HCT116 (cell line): Measurements from ENCODE around the gene CNR2. TPM values are rescaled to one million over a fixed set of nuclear protein-coding genes. Genes with fewer than 3 reads are reported as not detected.

ENCODE experiments used
- ATAC-seq: fragments of 200-7000 bp; cut with Tn5 transposase; 2 replicates; pipeline ENCODE4 v1.9.1; 2020; ENCODE audit warnings: mild to moderate bottlenecking, moderate library complexity
- BruUV-seq: library from RNA; stranded (reverse); fragments of 400-500 nt; replicated peaks from 2 replicates; lab custom pipeline; 2021; lab: Mats Ljungman, UMichigan
- CTCF ChIA-PET: fragments of 300-600 bp; sonication (Branson Sonifier 250); formaldehyde crosslinking; loops from one replicate; lab custom pipeline; 2021; ENCODE audit warnings: antibody characterized with exemption; lab: Charles Lee
- POLR2A ChIA-PET: fragments of 300-600, 350-600 bp; sonication (Branson Sonifier 250); formaldehyde crosslinking; loops from one replicate; lab custom pipeline; 2021; ENCODE audit warnings: antibody characterized with exemption; lab: Charles Lee
- RAD21 ChIA-PET, 2 experiments: fragments of 300-600 bp; sonication (Branson Sonifier 250); formaldehyde crosslinking; loops; one replicate each; lab custom pipeline; 2023; ENCODE audit warnings: low total read pairs in 2 of 2; ENCODE audit not compliant: uncharacterized antibody in 2 of 2, unreplicated experiment in 2 of 2, low non-redundant PET in 1 of 2; lab: Charles Lee
- DNase-seq: peaks from one replicate; pipeline ENCODE4 v3.0.0-alpha.2; 2010; ENCODE audit warnings: low read depth, low spot score
- H2AFZ ChIP-seq: fragments of 200-600 bp; shearing (Covaris generic), sonication (generic); 2 replicates; pipeline ENCODE4 v1.6.1; 2017; ENCODE audit warnings: low read depth, mixed run types, mixed read lengths, antibody characterized with exemption, low read length; ENCODE audit not compliant: poor library complexity, severe bottlenecking
- H3K27ac ChIP-seq: 2 replicates; pipeline ENCODE4 v1.5.1; 2012; ENCODE audit warnings: low read depth, low read length
- H3K27me3 ChIP-seq: fragments of 200-600 bp; sonication (generic); 2 replicates; pipeline ENCODE4 v1.6.1; 2016; ENCODE audit warnings: mixed run types, low read length, mixed read lengths; ENCODE audit not compliant: insufficient read depth
- H3K36me3 ChIP-seq, 2 experiments: fragments of 200-500 bp in 1 of 2; fragments of 200-600 bp in 1 of 2; sonication (Bioruptor generic) in 1 of 2; sonication (generic) in 1 of 2; 2 replicates each; pipeline versions ENCODE4 v1.5.1 to v1.6.1; 2014 to 2016; ENCODE audit warnings: low read length in 2 of 2, inconsistent platforms in 1 of 2, mixed read lengths in 1 of 2, mixed run types in 1 of 2; ENCODE audit not compliant: insufficient read depth in 2 of 2, control insufficient read depth in 1 of 2
- H3K4me1 ChIP-seq, 2 experiments: fragments of 200-600 bp in 1 of 2; sonication (generic) in 1 of 2; 2 replicates each; pipeline versions ENCODE4 v1.5.1 to v1.6.1; 2012 to 2017; ENCODE audit warnings: low read length in 2 of 2, inconsistent platforms in 1 of 2, mild to moderate bottlenecking in 1 of 2, mixed read lengths in 1 of 2, mixed run types in 1 of 2, moderate library complexity in 1 of 2; ENCODE audit not compliant: insufficient read depth in 2 of 2, control insufficient read depth in 1 of 2
- H3K4me2 ChIP-seq: fragments of 200-600 bp; sonication (generic); 2 replicates; pipeline ENCODE4 v1.6.1; 2017; ENCODE audit warnings: mixed run types, low read length, mixed read lengths
- H3K4me3 ChIP-seq, 2 experiments: fragments of 200-600 bp in 1 of 2; sonication (generic) in 1 of 2; replicated peaks in 1 of 2; 2 replicates each; pipeline ENCODE4 v1.5.1; 2011 to 2016; ENCODE audit warnings: low read length in 2 of 2, control low read depth in 1 of 2, low read depth in 1 of 2, mild to moderate bottlenecking in 1 of 2, mixed read lengths in 1 of 2, mixed run types in 1 of 2
- H3K79me2 ChIP-seq: fragments of 200-600 bp; sonication (generic); 2 replicates; pipeline ENCODE4 v1.6.1; 2017; ENCODE audit warnings: mild to moderate bottlenecking, mixed run types, low read length, moderate library complexity, mixed read lengths; ENCODE audit not compliant: insufficient read depth
- H3K9ac ChIP-seq: fragments of 200-600 bp; sonication (generic); 2 replicates; pipeline ENCODE4 v1.6.1; 2016; ENCODE audit warnings: low read length, mixed read lengths
- H3K9me2 ChIP-seq: fragments of 200-600 bp; sonication (generic), shearing (Covaris generic); 2 replicates; pipeline ENCODE4 v1.6.1; 2017; ENCODE audit warnings: mixed run types, mild to moderate bottlenecking, moderate library complexity; ENCODE audit not compliant: insufficient read depth
- H3K9me3 ChIP-seq, 2 experiments: fragments of 200-500 bp in 1 of 2; fragments of 200-600 bp in 1 of 2; sonication (Bioruptor generic) in 1 of 2; sonication (generic) in 1 of 2; 2 replicates each; pipeline ENCODE4 v1.6.1; 2014 to 2017; ENCODE audit warnings: low read length in 2 of 2, mixed read lengths in 2 of 2, inconsistent platforms in 1 of 2, low read depth in 1 of 2, mild to moderate bottlenecking in 1 of 2, mixed run types in 1 of 2, moderate library complexity in 1 of 2; ENCODE audit not compliant: control insufficient read depth in 1 of 2, insufficient read depth in 1 of 2
- H4K20me1 ChIP-seq: fragments of 200-600 bp; sonication (generic), shearing (Covaris generic); 2 replicates; pipeline ENCODE4 v1.6.1; 2017; ENCODE audit warnings: mixed run types, mild to moderate bottlenecking, moderate library complexity; ENCODE audit not compliant: insufficient read depth
- CBX3 ChIP-seq: IDR thresholded peaks from 2 replicates; pipeline ENCODE4 v1.6.1; 2012; ENCODE audit warnings: low read depth
- CEBPB ChIP-seq: IDR thresholded peaks from 2 replicates; pipeline ENCODE4 v1.6.1; 2012; ENCODE audit warnings: low read depth
- CTCF ChIP-seq, 3 experiments: fragments of 200-600 bp in 1 of 3; sonication (generic) in 1 of 3; IDR thresholded peaks in 2 of 3; conservative IDR thresholded peaks in 1 of 3; 2 replicates each; pipeline ENCODE4 v1.5.1; 2012 to 2017; ENCODE audit warnings: low read depth in 2 of 3, low read length in 2 of 3, antibody characterized with exemption in 1 of 3, borderline replicate concordance in 1 of 3, control low read depth in 1 of 3, mild to moderate bottlenecking in 1 of 3, mixed read lengths in 1 of 3, mixed run types in 1 of 3, moderate library complexity in 1 of 3; ENCODE audit not compliant: insufficient read depth in 1 of 3
- EGR1 ChIP-seq: IDR thresholded peaks from 2 replicates; pipeline ENCODE4 v1.6.1; 2012; ENCODE audit warnings: low read depth
- ELF1 ChIP-seq: IDR thresholded peaks from 2 replicates; pipeline ENCODE4 v1.6.1; 2012; ENCODE audit warnings: low read depth, borderline replicate concordance
- FOSL1 ChIP-seq: IDR thresholded peaks from 2 replicates; pipeline ENCODE4 v1.6.1; 2012; ENCODE audit warnings: low read depth
- JUND ChIP-seq: IDR thresholded peaks from 2 replicates; pipeline ENCODE4 v1.6.1; 2012
- REST ChIP-seq: IDR thresholded peaks from 2 replicates; pipeline ENCODE4 v1.6.1; 2012; ENCODE audit warnings: low read depth
- SIN3A ChIP-seq: IDR thresholded peaks from 2 replicates; pipeline ENCODE4 v1.6.1; 2012; ENCODE audit warnings: low read depth
- SP1 ChIP-seq: IDR thresholded peaks from 2 replicates; pipeline ENCODE4 v1.6.1; 2012; ENCODE audit warnings: low read depth
- SRF ChIP-seq: IDR thresholded peaks from 2 replicates; pipeline ENCODE4 v1.6.1; 2012; ENCODE audit warnings: low read depth
- TCF7L2 ChIP-seq: IDR thresholded peaks from 2 replicates; pipeline ENCODE4 v1.7.0; 2011; ENCODE audit warnings: borderline replicate concordance, inconsistent platforms; ENCODE audit not compliant: insufficient read depth, insufficient read length; ENCODE audit errors: extremely low read depth
- YY1 ChIP-seq: IDR thresholded peaks from 2 replicates; pipeline ENCODE4 v1.6.1; 2011; ENCODE audit warnings: low read length, low read depth, moderate library complexity, mild to moderate bottlenecking; ENCODE audit not compliant: insufficient replicate concordance; ENCODE audit errors: extremely low read depth
- intact Hi-C: fragments of 100-400 bp; cut with micrococcal nuclease; formaldehyde crosslinking; loops from 2 replicates; pipeline ENCODE4 v1.10.0; 2022
- total RNA-seq: library from RNA; stranded (reverse); gene quantifications from one replicate; pipeline ENCODE4 v1.2.1, GENCODE V29; 2021; ENCODE audit not compliant: unreplicated experiment

Gene CNR2
- total RNA-seq, 1 experiment from 2014 or later, result 0.05 TPM

GRCh38 chr1:23845163-23845562 is 68.0 kb downstream of the CNR2 start (continued):
- TF ChIP-seq REST (no peak), CTCF (IDR thresholded peaks at IDR 0.05 in 2 of 3, conservative IDR thresholded peaks at IDR 0.05 in 1 of 3; ENCODE audit: borderline replicate concordance in 1 of 3, insufficient read depth in 1 of 3, low read depth in 2 of 3, low read length in 2 of 3) (no peak), SP1 (no peak), SIN3A (no peak), EGR1 (no peak), CBX3 (no peak), YY1 (no peak), TCF7L2 (no peak)

- BruUV-seq, result no TSS peak
- H3K4me3 ChIP-seq, result no peak overlapping the region
- ATAC-seq, result no peak
Measured at GRCh38 chr1:23843644-23844043, 69.5 kb downstream of the CNR2 start.

More at GRCh38 chr1:23843644-23844043, 69.5 kb downstream of the CNR2 start:
- CTCF ChIA-PET, result no interaction called here
- no peak overlapping the region for H3K9ac ChIP-seq
- peaks cover 8 to 30% of the 10 kb centered on the region in 2 experiments; a peak in 3 of 4 replicates for H3K36me3 ChIP-seq
- peaks cover 2 to 3% of the 10 kb centered on the region in 2 experiments; a peak in 3 of 4 replicates for H3K4me1 ChIP-seq
- intact Hi-C loops, result no loop called here
- H4K20me1 ChIP-seq, result no peaks in the 10 kb centered on the region
- no peaks in the 10 kb centered on the region for H3K9me2 ChIP-seq
- no peak overlapping the region for H3K27ac ChIP-seq
- peaks cover 0 to 3% of the 10 kb centered on the region in 2 experiments; a peak in 1 of 4 replicates for H3K9me3 ChIP-seq
- RAD21 ChIA-PET, result no interaction called here
- no peak overlapping the region for H2AFZ ChIP-seq
- DNase-seq, result no peak
- no peaks in the 10 kb centered on the region for H3K79me2 ChIP-seq
- H3K27me3 ChIP-seq, result no peaks in the 10 kb centered on the region
- TF ChIP-seq FOSL1 (no peak), TCF7L2 (no peak), ELF1 (no peak), EGR1 (no peak), SP1 (no peak), REST (no peak), SRF (no peak), CBX3 (no peak), YY1 (no peak), JUND (no peak), CEBPB (no peak)
- H3K4me2 ChIP-seq, result no peak overlapping the region
- POLR2A ChIA-PET, result no interaction called here
